Measurements from ENCODE around the gene TNNT1. TPM values are rescaled to one million over a fixed set of nuclear protein-coding genes. Genes with fewer than 3 reads are reported as not detected.

TNNT1 gene
- total and polyA plus RNA-seq, 8 donors = 1.1 to 4.3 (median 1.6) TPM; not detected in 1

- no peak for ATAC-seq
- intact Hi-C loops (cut with DNase I) = no loop called here
- Histone ChIP-seq H3K27me3 (peaks cover 0 to 15% of the 10 kb centered on the region in 2 donors), H3K4me1 (peaks cover 11 to 19% of the 10 kb centered on the region in 2 donors), H3K36me3 (peaks cover 0 to 59% of the 10 kb centered on the region in 2 donors), H3K4me3 (no peak overlapping the region), H3K27ac (no peak overlapping the region), H3K9me3 (no peaks in the 10 kb centered on the region)
- peak in 1 of 4 donors; percentile 79 for DNase-seq
- TF ChIP-seq, protein P1, sequence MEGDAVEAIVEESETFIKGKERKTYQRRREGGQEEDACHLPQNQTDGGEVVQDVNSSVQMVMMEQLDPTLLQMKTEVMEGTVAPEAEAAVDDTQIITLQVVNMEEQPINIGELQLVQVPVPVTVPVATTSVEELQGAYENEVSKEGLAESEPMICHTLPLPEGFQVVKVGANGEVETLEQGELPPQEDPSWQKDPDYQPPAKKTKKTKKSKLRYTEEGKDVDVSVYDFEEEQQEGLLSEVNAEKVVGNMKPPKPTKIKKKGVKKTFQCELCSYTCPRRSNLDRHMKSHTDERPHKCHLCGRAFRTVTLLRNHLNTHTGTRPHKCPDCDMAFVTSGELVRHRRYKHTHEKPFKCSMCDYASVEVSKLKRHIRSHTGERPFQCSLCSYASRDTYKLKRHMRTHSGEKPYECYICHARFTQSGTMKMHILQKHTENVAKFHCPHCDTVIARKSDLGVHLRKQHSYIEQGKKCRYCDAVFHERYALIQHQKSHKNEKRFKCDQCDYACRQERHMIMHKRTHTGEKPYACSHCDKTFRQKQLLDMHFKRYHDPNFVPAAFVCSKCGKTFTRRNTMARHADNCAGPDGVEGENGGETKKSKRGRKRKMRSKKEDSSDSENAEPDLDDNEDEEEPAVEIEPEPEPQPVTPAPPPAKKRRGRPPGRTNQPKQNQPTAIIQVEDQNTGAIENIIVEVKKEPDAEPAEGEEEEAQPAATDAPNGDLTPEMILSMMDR (IDR thresholded peaks at IDR 0.05) = no peak
Measured at GRCh38 chr19:55091955-55092354, 57.1 kb downstream of the TNNT1 start.

DNA sequence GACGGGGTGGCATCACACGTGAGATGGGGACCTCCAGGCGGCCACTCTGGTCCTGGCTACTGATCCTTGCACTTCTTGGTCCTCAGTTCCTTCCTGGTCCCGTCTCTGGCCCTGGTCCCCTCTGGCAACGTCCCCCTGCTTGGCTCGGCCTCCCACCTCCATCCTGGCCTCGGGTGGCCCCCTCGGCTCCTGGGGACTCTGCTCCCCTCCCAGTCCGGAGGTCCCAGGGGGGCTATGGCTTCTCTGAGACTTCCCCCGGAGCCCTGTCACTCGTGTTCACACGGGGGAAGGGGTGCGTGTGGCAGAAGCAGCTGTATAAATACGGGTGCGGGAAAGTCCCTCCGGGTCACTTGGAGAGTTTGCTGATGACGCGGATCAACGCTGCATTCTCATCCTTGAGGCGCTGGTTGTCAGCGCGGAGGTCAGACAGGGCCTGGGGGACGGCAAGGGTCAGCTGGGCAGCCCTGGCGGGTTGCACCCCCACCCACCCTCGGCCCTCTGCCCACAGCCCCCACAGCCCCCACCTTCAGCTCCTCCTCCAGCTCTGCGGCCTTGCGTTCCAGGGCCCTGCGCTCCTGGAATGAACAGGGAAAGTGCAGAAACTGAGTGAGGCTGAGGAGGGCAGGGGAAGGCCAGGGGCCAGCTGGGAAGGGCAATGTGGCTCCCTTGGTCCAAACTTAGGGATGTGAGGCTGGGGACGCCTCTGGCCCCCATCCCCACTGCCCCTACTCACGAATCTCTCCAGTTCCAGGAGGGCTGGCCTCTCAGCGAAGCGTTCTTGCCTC lies 57.7 kb downstream of the TNNT1 start:
- intact Hi-C loops (cut with DNase I) = no loop called here
- peaks cover 0 to 57% of the 10 kb centered on the region in 2 donors for H3K36me3 ChIP-seq
- peaks cover 11 to 25% of the 10 kb centered on the region in 2 donors for H3K4me1 ChIP-seq
- ATAC-seq (no peak), DNase-seq (no peak)
- H3K4me3 ChIP-seq = no peak overlapping the region
- TF ChIP-seq, protein P1 (IDR thresholded peaks at IDR 0.05) = no peak
- H3K27ac ChIP-seq = no peak overlapping the region
- no peaks in the 10 kb centered on the region for H3K9me3 ChIP-seq
- H3K27me3 ChIP-seq = peaks cover 5 to 21% of the 10 kb centered on the region in 2 donors

GRCh38 chr19:55090564-55090963 lies 58.4 kb downstream of the TNNT1 start:
- H3K9me3 ChIP-seq = no peaks in the 10 kb centered on the region
- ATAC-seq (no peak), DNase-seq (peak in 1 of 4 donors; percentile 78)
- H3K4me1 ChIP-seq = peaks cover 11 to 28% of the 10 kb centered on the region in 2 donors
- TF ChIP-seq, protein P1 (IDR thresholded peaks at IDR 0.05) = no peak
- H3K27me3 ChIP-seq = peaks cover 5 to 28% of the 10 kb centered on the region in 2 donors
- no peak overlapping the region for H3K27ac ChIP-seq
- intact Hi-C loops (cut with DNase I) = no loop called here
- no peak overlapping the region for H3K4me3 ChIP-seq
- peaks cover 0 to 49% of the 10 kb centered on the region in 2 donors for H3K36me3 ChIP-seq

DNA sequence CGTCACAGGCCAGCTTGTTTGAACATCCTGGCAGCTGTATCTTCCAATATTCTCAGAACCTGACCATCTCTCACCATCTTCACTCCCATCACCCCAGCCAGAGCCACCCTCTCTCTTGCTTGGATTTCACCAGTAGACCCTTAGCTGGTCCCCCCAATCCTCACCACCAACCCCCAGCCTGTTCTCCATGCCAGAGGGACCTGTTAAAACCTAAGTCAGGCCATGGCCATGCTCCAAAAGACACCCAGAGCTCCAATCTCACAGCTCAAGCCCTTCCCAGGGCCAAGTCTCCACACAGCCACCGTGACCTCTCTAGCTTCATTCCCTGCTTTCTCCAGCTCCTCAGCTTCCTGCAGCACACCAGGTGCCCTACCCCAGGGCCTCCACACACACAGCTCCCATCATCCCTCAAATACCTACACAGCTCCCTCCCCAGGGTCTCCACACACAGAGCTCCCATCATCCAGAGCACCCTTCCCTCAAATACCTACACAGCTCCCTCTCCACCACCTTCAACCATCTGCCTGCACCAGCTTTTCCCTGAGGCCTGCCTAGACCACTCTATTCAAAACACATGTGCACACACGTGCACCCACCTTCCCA lies 59.6 kb downstream of the TNNT1 start:
- DNase-seq (no peak), ATAC-seq (no peak)
- Histone ChIP-seq H3K27ac (no peak overlapping the region), H3K27me3 (peaks cover 7 to 40% of the 10 kb centered on the region in 2 donors), H3K9me3 (no peaks in the 10 kb centered on the region), H3K36me3 (peaks cover 0 to 38% of the 10 kb centered on the region in 2 donors), H3K4me3 (no peak overlapping the region), H3K4me1 (peaks cover 11 to 28% of the 10 kb centered on the region in 2 donors)
- TF ChIP-seq, protein P1 (IDR thresholded peaks at IDR 0.05) = no peak
- intact Hi-C loops (cut with DNase I) = no loop called here
